NCI-H69 (cell line): ENCODE measurements around the gene ANKZF1.

ENCODE experiments used
- DNase-seq: peaks from one replicate; lab custom pipeline; 2025; lab: John Stamatoyannopoulos, UW

The ANKZF1 gene

GRCh38 chr2:219281588-219281987 lies 52.0 kb downstream of the ANKZF1 start:
- DNase-seq: no peak

GRCh38 chr2:219282375-219282774 lies 52.8 kb downstream of the ANKZF1 start:
- no peak for DNase-seq

- DNase-seq: no peak
These were observed 53.5 kb downstream of the ANKZF1 start for GRCh38 chr2:219282943-219283581.

- no peak for DNase-seq
These were observed 55.1 kb downstream of the ANKZF1 start for GRCh38 chr2:219284501-219285372.

- DNase-seq: no peak
These were observed 55.7 kb downstream of the ANKZF1 start for GRCh38 chr2:219285373-219285735.

- DNase-seq: peak; percentile 6
These were observed 56.4 kb downstream of the ANKZF1 start for GRCh38 chr2:219285894-219286425.
